NOMO-1 (cell line): ENCODE results near the gene UQCRC1.

ENCODE experiments used
- DNase-seq, 2 experiments: peaks; one replicate each; lab custom pipeline; 2025; ENCODE audit not compliant: unreplicated experiment in 2 of 2; lab: John Stamatoyannopoulos, UW

The UQCRC1 gene

DNA sequence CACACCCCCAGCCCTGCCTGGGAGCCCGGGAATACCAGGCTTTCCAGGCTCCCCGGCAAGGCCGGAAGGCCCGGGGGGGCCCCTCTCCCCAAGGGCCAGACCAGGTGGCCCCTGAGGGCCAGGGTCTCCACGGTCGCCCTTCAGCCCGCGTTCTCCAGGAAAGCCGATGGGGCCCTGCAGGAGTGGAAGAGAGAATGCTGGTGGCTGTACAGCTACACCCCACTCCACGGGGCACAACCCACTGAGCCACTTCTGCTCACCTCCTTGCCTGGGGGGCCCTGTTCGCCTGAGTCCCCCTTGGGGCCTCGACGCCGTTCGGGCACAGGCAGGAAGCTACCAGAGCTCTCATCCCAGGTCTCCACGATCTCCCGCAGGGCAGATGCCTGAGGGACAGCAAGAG lies 34.1 kb downstream of the UQCRC1 start:
- DNase-seq, result no peak

DNA sequence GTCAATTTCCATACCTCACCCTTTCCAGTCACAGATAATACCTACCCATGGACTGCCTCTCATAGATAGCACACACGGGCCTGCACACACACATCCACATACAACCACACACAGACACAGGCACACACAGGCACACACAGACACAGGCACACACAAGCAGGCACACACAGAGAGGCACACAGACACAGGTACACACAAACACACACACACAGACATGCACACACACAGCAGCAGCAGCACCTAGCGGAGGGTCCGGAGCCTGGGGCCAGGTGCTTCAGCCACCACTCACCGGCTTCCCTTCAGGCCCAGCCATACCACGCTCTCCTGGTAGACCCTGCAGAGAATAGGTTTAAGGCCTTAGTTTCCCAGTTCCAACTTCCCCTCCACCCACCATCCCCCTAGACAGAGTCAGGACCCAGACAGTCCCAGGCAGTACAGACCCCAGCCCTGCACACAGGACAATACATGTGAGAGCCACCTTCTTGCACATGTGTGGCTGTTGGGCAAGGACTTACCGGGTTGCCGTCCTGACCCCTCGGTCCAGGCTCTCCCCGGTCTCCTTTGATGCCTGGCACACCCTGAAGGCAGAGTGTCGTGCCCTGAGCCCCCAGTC lies 35.4 kb downstream of the UQCRC1 start:
- no peak for DNase-seq

DNA sequence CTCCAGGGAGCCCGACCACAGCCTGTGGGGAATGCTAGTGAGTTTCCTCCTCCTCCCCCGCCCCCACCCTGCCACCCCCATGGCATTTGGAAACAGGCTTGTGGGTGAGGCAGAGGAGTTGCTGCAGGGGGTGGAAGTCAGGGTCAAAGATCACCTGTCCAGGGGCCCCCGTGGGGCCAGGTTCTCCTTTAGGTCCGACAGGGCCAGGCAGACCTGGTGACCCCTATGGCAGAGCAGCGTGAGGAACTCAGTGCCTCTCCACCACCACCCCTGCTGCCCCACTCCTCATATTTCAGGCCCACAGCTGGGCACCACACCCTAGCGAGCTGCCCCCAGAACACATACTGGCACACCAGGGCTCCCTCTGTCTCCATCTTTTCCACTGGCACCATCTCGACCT lies 36.9 kb downstream of the UQCRC1 start:
- DNase-seq, result no peak

- no peak for DNase-seq
These were observed 37.5 kb downstream of the UQCRC1 start for GRCh38 chr3:48571938-48572337.

DNA sequence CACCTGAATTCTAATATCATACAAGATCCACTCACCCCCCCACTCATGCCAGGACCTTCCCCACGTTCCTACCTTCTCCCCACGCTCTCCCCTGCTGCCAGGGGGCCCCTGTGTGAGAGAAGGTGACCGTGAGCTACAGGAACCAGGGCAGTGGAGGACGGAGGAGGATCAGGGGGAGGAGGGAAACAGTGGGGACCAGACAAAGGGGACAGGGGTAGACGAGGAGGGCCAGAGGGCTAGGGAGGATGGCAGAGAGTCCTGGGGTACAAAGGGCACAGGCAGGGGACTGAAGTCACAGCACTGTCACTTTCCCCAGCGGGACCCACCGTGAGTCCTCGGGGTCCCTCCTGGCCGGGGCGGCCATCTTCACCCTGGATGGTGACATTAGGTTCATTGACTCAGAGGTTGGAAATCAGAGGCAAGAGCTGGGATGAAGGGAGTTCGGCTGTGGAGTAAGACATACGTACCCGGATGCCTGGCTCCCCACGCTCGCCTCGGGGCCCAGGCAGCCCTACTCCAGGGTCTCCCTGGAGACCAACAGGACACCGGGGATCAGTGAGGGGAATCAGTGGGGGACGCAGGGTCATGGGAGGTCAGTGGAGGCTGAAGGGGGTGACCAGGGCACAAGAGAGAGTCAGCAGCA lies 39.5 kb downstream of the UQCRC1 start:
- no peak for DNase-seq

- no peak for DNase-seq
These were observed 40.0 kb downstream of the UQCRC1 start for GRCh38 chr3:48569400-48569799.

DNA sequence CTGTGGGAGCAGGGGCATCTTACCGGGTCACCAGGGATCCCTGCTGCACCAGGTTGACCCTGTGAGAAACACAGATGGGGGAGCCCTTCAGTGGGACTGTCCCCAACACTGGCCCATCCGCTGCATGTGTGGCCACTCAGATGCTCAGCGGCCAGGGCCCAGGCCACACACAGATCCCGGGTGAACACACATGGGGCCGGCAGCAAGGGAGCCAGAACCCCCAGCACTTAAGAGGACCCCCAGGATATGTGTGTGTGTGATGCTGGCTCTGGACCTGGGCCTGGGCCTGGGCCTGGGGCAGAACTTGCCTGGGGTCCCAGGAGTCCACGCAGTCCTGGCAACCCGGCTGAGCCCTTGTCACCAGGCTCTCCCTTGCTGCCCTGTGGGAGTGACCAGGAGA lies 41.0 kb downstream of the UQCRC1 start:
- no peak for DNase-seq

DNA sequence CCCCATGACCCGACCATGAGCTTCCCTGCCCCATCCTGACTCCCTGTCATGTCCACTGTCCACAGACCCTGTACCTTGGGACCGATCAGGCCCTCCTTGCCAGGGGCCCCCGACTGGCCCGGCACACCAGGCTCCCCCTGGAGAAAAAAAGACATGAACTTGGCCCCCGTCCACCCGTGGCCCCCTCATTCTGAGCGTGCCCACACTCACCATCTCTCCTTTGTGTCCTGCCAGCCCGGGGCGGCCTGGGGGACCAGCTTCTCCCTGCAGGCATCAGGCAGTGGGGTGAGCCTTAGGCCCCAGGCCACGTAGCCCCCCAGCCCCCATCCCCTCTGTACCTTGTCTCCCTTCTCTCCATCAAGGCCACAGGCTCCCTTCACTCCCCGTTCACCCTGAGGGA lies 41.9 kb downstream of the UQCRC1 start:
- DNase-seq, result no peak

DNA sequence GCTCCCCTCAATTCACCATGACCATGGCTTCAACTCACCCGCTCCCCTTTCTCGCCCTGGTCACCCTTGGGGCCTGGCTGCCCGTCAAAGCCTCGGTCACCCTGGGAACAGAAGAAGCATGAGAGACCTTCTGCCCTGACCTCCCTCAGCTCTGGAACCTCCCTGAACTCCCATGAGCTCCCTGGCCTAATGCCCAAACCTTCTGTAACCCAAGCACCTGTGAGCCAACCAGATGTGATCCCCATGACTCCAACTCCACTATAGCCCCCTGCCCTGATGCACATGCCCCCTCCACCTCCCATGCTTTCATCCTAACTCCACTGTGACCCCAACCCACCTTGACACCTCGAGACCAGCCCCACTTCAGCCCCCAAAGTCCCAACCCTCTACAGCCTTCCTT lies 42.4 kb downstream of the UQCRC1 start:
- no peak for DNase-seq

DNA sequence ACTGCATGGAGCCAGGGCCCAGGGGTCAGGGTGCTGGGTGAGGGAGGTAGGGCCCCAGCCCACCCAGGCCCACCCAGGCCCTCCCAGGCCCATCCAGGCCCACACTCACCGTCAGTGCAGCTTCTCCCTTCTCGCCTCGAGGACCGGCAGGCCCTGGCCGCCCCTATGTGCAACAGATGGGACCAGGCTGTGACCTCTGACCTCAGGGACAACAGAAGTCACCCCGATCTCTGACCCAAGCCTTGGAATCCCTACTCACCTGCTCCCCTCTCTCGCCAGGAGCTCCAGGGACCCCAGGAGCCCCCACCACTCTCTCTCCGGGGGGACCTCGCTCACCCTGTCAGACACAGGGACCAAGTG lies 43.1 kb downstream of the UQCRC1 start:
- no peak for DNase-seq

DNA sequence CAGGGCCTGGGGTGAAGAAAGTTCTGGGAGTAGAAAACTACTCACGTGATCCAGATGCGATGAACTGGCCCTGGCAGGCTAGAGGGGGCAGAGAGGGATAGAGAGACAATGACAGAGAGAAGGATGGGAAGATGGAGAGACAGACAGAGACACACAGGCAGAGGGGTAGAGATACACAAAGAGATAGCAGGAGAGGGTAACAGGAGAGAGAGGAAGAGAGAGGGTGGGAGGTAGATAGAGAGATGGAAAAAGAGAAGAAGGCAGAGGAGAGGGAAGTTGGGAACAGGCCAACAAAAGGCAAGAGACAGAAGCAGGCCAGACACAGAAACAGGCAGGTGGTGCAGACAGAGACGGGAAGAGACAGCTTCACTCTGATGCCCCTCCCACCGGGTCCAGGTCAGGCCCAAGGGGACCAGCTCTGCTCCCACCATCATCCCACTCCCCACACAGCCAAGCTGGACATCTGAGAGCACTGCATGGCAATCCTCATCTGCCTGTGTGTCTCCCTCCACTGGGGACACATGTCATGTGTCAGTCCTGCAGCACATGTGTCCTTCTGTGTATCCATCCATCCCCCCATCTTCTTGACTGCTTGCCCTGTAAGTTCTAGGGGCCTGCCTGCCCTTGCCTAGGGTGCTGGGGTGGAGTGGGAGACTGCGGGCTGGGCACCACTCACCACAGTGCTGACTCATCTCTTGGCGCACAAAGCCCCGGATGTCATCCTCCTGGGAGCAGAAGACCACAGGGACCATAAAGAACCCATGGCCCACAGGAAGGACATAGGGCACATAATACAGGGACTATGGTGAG lies 43.6 kb downstream of the UQCRC1 start:
- DNase-seq, result peak in 1 of 2 experiments; percentile 8

- DNase-seq, result no peak
These were observed 44.3 kb downstream of the UQCRC1 start for GRCh38 chr3:48565186-48565585.

- DNase-seq, result no peak
These were observed 44.8 kb downstream of the UQCRC1 start for GRCh38 chr3:48564667-48565066.

- DNase-seq, result peak; percentile 63 to 83
These were observed 45.4 kb downstream of the UQCRC1 start for GRCh38 chr3:48564022-48564421.

- DNase-seq, result no peak
These were observed 46.0 kb downstream of the UQCRC1 start, which contains the start of gene UCN2 for GRCh38 chr3:48563382-48563918. TSS of gene UCN2 (minus strand) at chr3:48563781. CDS start at chr3:48563124, 657 bp downstream.

- DNase-seq, result no peak
These were observed 46.9 kb downstream of the UQCRC1 start for GRCh38 chr3:48562367-48563095.

- DNase-seq, result peak; percentile 68 to 77
These were observed 48.3 kb downstream of the UQCRC1 start for GRCh38 chr3:48561045-48561736.

GRCh38 chr3:48560648-48561018 lies 48.8 kb downstream of the UQCRC1 start:
- no peak for DNase-seq

GRCh38 chr3:48558493-48559134 lies 50.8 kb downstream of the UQCRC1 start:
- peak; percentile 34 to 35 for DNase-seq
